Activated naive CD4-positive, alpha-beta T cell treated with anti-CD3 and anti-CD28 coated beads, Interleukin-2, amount 50 U/mL, for 24 hours (primary cell): ENCODE measurements around the gene UPF3B.
A peak's percentile ranks its signal among the peaks of the same experiment; 100 is the strongest.
"Not testable (repeated sequence)": the region's sequence is repeated elsewhere in the genome, so short reads cannot be mapped to it uniquely, and the experiment has no call there.

Source experiments
- H3K27ac Mint-ChIP-seq: one replicate; pipeline ENCODE4 v1.8.0; 2021; ENCODE audit warnings: mild to moderate bottlenecking, mixed read lengths
- H3K27me3 Mint-ChIP-seq: one replicate; pipeline ENCODE4 v1.8.0; 2021; ENCODE audit warnings: mixed read lengths
- H3K36me3 Mint-ChIP-seq: one replicate; pipeline ENCODE4 v1.8.0; 2021; ENCODE audit warnings: mixed read lengths
- H3K4me1 Mint-ChIP-seq: one replicate; pipeline ENCODE4 v1.8.0; 2021; ENCODE audit warnings: mixed read lengths
- H3K4me3 Mint-ChIP-seq: one replicate; pipeline ENCODE4 v1.8.0; 2021; ENCODE audit warnings: mild to moderate bottlenecking, mixed read lengths
- H3K9me3 Mint-ChIP-seq: one replicate; pipeline ENCODE4 v1.8.0; 2021; ENCODE audit warnings: mixed read lengths

The UPF3B gene

GRCh38 chrX:119870626-119871131 is 17.9 kb upstream of the UPF3B start:
- Mint-ChIP-seq H3K4me1 (peaks cover 6% of the 10 kb centered on the region), H3K27me3 (no peaks in the 10 kb centered on the region)

GRCh38 chrX:119853444-119853843 is 681 bp upstream of the UPF3B start:
- H3K36me3 Mint-ChIP-seq: peaks cover 2% of the 10 kb centered on the region
- H3K27ac Mint-ChIP-seq: no peak overlapping the region
- peak overlapping the region; percentile 100 for H3K4me3 Mint-ChIP-seq
- H3K4me1 Mint-ChIP-seq: peaks cover 14% of the 10 kb centered on the region
- no peaks in the 10 kb centered on the region for H3K27me3 Mint-ChIP-seq
- H3K9me3 Mint-ChIP-seq: no peaks in the 10 kb centered on the region

More at GRCh38 chrX:119870626-119871131, 17.9 kb upstream of the UPF3B start:
- H3K27ac Mint-ChIP-seq: peak overlapping the region; percentile 99
- H3K9me3 Mint-ChIP-seq: no peaks in the 10 kb centered on the region
- peak overlapping the region; percentile 99 for H3K4me3 Mint-ChIP-seq
- peaks cover 7% of the 10 kb centered on the region for H3K36me3 Mint-ChIP-seq

DNA sequence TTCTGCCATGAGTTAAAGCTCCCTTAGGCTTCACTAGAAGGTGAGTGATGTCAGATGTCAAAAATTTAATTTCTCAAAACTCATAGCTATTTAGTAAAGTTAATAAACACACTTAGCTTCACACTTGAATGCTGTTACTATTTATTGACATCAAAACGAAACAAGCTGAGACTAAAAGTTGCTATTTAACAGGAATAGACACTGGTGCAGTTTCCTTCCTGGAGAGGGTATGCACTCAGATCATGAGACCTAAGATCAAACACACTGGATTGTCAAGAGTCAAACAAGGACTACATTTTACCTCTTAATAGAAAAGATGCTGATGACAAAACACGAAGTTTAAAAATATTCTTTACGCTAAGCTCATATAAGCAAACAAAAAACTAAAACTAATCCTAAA is 18.9 kb downstream of the UPF3B start:
- peaks cover 18% of the 10 kb centered on the region for H3K36me3 Mint-ChIP-seq
- no peaks in the 10 kb centered on the region for H3K27me3 Mint-ChIP-seq
- no peaks in the 10 kb centered on the region for H3K4me1 Mint-ChIP-seq
- H3K9me3 Mint-ChIP-seq: no peaks in the 10 kb centered on the region
- H3K27ac Mint-ChIP-seq: no peak overlapping the region
- H3K4me3 Mint-ChIP-seq: no peak overlapping the region

- H3K4me3 Mint-ChIP-seq: no peak overlapping the region
- H3K36me3 Mint-ChIP-seq: peaks cover 5% of the 10 kb centered on the region
- H3K9me3 Mint-ChIP-seq: no peaks in the 10 kb centered on the region
- no peak overlapping the region for H3K27ac Mint-ChIP-seq
- H3K4me1 Mint-ChIP-seq: peaks cover 6% of the 10 kb centered on the region
- no peaks in the 10 kb centered on the region for H3K27me3 Mint-ChIP-seq
Measured at GRCh38 chrX:119828446-119828845, 24.3 kb downstream of the UPF3B start.

DNA sequence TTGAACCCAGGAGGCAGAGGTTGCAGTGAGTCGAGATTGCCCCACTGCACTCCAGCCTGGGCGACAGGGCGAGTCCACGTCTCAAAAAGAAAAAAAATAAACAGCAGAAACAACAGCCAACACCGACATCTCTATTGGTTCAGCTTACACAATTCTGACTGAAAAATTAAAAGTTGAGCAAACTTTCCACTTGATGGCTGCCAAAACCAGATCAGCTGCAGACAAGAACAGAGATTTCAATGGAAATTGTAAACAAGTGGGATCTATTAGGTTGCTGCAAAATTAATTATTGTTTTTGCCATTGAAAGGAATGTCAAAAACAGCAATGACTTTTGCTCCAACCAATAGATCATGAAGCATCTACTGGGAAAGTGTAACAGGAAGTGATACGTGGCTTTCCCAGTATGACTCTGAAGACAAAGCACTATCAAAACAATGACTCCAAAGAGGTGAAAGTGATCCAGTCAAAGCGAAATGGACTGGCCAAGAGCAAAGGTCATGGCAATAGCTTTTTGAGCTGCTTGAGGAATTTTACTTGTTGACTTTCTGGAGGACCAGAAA is 26.3 kb downstream of the UPF3B start:
- Mint-ChIP-seq H3K27me3 (no peaks in the 10 kb centered on the region), H3K9me3 (no peaks in the 10 kb centered on the region), H3K27ac (no peak overlapping the region), H3K36me3 (peaks cover 6% of the 10 kb centered on the region), H3K4me1 (peaks cover 20% of the 10 kb centered on the region), H3K4me3 (no peak overlapping the region)

GRCh38 chrX:119824221-119824620 is 28.5 kb downstream of the UPF3B start:
- H3K27ac Mint-ChIP-seq, H3K9me3 Mint-ChIP-seq, H3K36me3 Mint-ChIP-seq, H3K27me3 Mint-ChIP-seq, H3K4me3 Mint-ChIP-seq: not testable (repeated sequence)
- H3K4me1 Mint-ChIP-seq: peaks cover 21% of the 10 kb centered on the region

- not testable (repeated sequence) for H3K27me3 Mint-ChIP-seq, H3K9me3 Mint-ChIP-seq, H3K27ac Mint-ChIP-seq, H3K36me3 Mint-ChIP-seq
- Mint-ChIP-seq H3K4me1 (peaks cover 19% of the 10 kb centered on the region), H3K4me3 (peak overlapping the region; percentile 49)
Measured at GRCh38 chrX:119821703-119822102, 31.1 kb downstream of the UPF3B start.

GRCh38 chrX:119817130-119817690 is 35.6 kb downstream of the UPF3B start:
- no peaks in the 10 kb centered on the region for H3K27me3 Mint-ChIP-seq
- peak overlapping the region; percentile 41 for H3K27ac Mint-ChIP-seq
- peaks cover 2% of the 10 kb centered on the region for H3K36me3 Mint-ChIP-seq
- no peak overlapping the region for H3K4me3 Mint-ChIP-seq
- peaks cover 9% of the 10 kb centered on the region for H3K4me1 Mint-ChIP-seq
- H3K9me3 Mint-ChIP-seq: no peaks in the 10 kb centered on the region

GRCh38 chrX:119816300-119816699 is 36.5 kb downstream of the UPF3B start:
- Mint-ChIP-seq H3K4me1 (no peaks in the 10 kb centered on the region), H3K4me3 (no peak overlapping the region), H3K36me3 (no peaks in the 10 kb centered on the region), H3K9me3 (no peaks in the 10 kb centered on the region), H3K27me3 (no peaks in the 10 kb centered on the region), H3K27ac (no peak overlapping the region)

DNA sequence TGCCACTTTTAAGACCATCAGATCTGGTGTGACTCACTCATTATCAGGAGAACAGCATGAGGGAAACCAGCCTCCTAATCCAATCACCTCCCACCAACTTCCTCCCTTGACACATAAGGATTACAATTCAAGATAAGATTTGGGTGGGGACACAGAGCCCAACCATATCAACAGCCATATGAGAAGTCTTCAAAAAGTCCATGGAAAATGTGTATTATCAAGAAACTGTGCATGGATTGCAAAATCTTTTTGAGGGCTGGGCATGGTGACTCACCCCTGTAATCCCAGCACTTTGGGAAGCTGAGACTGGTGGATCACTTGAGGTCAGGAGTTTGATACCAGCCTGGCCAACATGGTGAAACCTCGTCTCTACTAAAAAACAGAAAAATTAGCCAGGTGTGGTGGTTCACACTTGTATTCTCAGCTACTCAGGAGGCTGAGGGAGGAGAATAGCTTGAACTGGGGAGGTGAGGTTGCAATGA is 43.5 kb downstream of the UPF3B start:
- H3K27me3 Mint-ChIP-seq: no peaks in the 10 kb centered on the region
- peaks cover 1% of the 10 kb centered on the region for H3K36me3 Mint-ChIP-seq
- no peaks in the 10 kb centered on the region for H3K4me1 Mint-ChIP-seq
- H3K4me3 Mint-ChIP-seq: no peak overlapping the region
- H3K9me3 Mint-ChIP-seq: no peaks in the 10 kb centered on the region
- H3K27ac Mint-ChIP-seq: no peak overlapping the region

GRCh38 chrX:119808461-119808860 is 44.3 kb downstream of the UPF3B start:
- H3K27me3 Mint-ChIP-seq, H3K9me3 Mint-ChIP-seq, H3K4me1 Mint-ChIP-seq, H3K27ac Mint-ChIP-seq, H3K36me3 Mint-ChIP-seq, H3K4me3 Mint-ChIP-seq: not testable (repeated sequence)

- no peaks in the 10 kb centered on the region for H3K36me3 Mint-ChIP-seq
- H3K9me3 Mint-ChIP-seq: no peaks in the 10 kb centered on the region
- H3K27ac Mint-ChIP-seq: peak overlapping the region; percentile 17
- H3K4me1 Mint-ChIP-seq: no peaks in the 10 kb centered on the region
- no peak overlapping the region for H3K4me3 Mint-ChIP-seq
- no peaks in the 10 kb centered on the region for H3K27me3 Mint-ChIP-seq
Measured at GRCh38 chrX:119802546-119802945, 50.2 kb downstream of the UPF3B start.

- Mint-ChIP-seq H3K9me3 (no peaks in the 10 kb centered on the region), H3K4me1 (no peaks in the 10 kb centered on the region), H3K27me3 (no peaks in the 10 kb centered on the region), H3K27ac (no peak overlapping the region), H3K4me3 (no peak overlapping the region), H3K36me3 (no peaks in the 10 kb centered on the region)
Measured at GRCh38 chrX:119801253-119802221, 51.2 kb downstream of the UPF3B start.

GRCh38 chrX:119791437-119792231 is 61.1 kb downstream of the UPF3B start, which contains the start of gene RPL39:
TSS of gene RPL39 (minus strand) at chrX:119791630. CDS start at chrX:119791576, 54 bp downstream.
- Mint-ChIP-seq H3K4me3 (peak within 1 kb of the TSS; percentile 94), H3K4me1 (peaks cover 13% of the 10 kb centered on the region), H3K9me3 (no peaks in the 10 kb centered on the region), H3K36me3 (peaks cover 15% of the 10 kb centered on the region), H3K27me3 (no peaks in the 10 kb centered on the region), H3K27ac (peak within 1 kb of the TSS; percentile 97)

- Mint-ChIP-seq H3K9me3 (no peaks in the 10 kb centered on the region), H3K36me3 (peaks cover 15% of the 10 kb centered on the region), H3K4me3 (peak overlapping the region; percentile 94), H3K27ac (peak overlapping the region; percentile 97), H3K4me1 (peaks cover 13% of the 10 kb centered on the region), H3K27me3 (no peaks in the 10 kb centered on the region)
Measured at GRCh38 chrX:119790977-119791436, 61.8 kb downstream of the UPF3B start.
